WTC11 (cell line): ENCODE results near the gene OTOGL.

Experiments used
- ARID4B ChIP-seq: sonication (generic); formaldehyde crosslinking; IDR thresholded peaks from 2 replicates; pipeline ENCODE4 v1.8.0; 2023; ENCODE audit warnings: missing genetic modification reagents, mild to moderate bottlenecking, borderline replicate concordance
- CREB1 ChIP-seq: sonication (generic); formaldehyde crosslinking; IDR thresholded peaks from 2 replicates; pipeline ENCODE4 v1.8.0; 2023; ENCODE audit warnings: mild to moderate bottlenecking, missing genetic modification reagents
- CTCF ChIP-seq: fragments of 200-600 bp; IDR thresholded peaks from 2 replicates; pipeline ENCODE4 v1.8.0; 2022; ENCODE audit warnings: antibody characterized with exemption
- JUN ChIP-seq: sonication (generic); formaldehyde crosslinking; IDR thresholded peaks from 2 replicates; pipeline ENCODE4 v1.8.0; 2023; ENCODE audit warnings: mild to moderate bottlenecking, missing genetic modification reagents
- MAX ChIP-seq: sonication (generic); formaldehyde crosslinking; IDR thresholded peaks from 2 replicates; pipeline ENCODE4 v1.8.0; 2022; ENCODE audit warnings: mild to moderate bottlenecking, missing genetic modification reagents
- ZNF425 ChIP-seq: fragments of 250-450 bp; sonication (Bioruptor Pico); conservative IDR thresholded peaks from 2 replicates; pipeline ENCODE4 v1.9.0; 2021; ENCODE audit warnings: mild to moderate bottlenecking
- TF ChIP-seq, protein P1 (sequence below): sonication (generic); formaldehyde crosslinking; IDR thresholded peaks from 2 replicates; pipeline ENCODE4 v1.8.0; 2022; ENCODE audit warnings: mild to moderate bottlenecking, missing genetic modification reagents

DNA sequence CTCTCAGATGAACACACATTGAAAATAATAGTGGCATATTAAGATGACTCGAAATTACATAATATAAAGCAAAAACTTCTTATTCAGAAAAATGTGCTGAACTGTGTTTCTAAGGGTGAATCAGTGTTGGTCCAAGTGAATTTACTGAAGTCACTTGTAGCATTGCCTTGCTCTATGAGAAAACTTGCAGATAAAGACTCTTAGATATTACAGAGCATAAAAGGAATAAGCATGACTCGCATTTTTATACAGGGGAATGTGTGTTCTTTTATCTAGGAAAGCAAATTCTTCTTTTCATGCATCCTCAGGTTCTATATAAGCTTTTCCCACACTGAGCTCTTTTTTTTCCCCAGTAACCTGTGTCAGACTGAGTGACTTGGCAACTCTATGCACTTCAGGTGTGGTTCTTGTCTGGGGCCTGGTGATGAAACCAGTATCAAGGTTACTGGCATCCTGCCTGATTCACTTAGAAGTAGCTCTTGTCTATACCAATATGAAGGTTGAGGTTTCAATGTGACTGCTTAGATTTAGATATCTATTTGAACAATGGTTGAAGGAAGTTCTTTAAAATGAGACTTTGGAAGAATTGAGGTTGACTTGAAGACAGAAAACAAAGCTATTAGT lies 76.1 kb downstream of the OTOGL start:
- TF ChIP-seq CTCF (no peak), ARID4B (CRISPR knock-in tag) (no peak), ZNF425 (CRISPR knock-in tag) (no peak), CREB1 (CRISPR knock-in tag) (no peak), MAX (CRISPR knock-in tag) (no peak), JUN (no peak)
- TF ChIP-seq, protein P1, sequence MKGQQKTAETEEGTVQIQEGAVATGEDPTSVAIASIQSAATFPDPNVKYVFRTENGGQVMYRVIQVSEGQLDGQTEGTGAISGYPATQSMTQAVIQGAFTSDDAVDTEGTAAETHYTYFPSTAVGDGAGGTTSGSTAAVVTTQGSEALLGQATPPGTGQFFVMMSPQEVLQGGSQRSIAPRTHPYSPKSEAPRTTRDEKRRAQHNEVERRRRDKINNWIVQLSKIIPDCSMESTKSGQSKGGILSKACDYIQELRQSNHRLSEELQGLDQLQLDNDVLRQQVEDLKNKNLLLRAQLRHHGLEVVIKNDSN (CRISPR knock-in tag) = no peak
